ENCODE measurements around the gene TMEM131. TPM values are rescaled to one million over a fixed set of nuclear protein-coding genes. Genes with fewer than 3 reads are reported as not detected.

Gene TMEM131
- total RNA-seq, 3 donors from 2014 or later: 58.3 to 110 (median 67.7) TPM

DNA sequence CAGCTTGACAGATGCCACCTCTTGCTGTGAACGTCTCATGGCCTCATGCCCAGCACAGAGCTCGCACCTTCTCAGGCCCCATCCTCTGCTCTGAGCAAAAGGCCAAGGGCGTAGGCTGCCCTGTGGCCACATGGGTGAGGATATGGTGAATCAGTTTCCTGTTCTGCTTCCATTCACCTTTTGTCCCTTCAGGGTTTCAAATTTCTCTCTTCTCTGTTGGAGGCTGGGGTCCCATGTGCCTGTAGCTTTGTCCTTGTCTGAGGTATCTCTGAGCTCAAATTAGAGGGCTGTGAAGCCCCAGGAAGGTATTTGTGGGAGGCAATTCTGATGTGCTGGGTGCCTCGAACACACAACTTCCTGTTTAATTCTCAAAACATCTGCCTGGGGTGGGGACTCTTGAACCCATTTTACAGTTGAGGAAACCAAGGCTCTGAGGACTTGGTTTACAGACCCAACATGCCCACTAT lies 253.3 kb downstream of the TMEM131 start:
- Histone ChIP-seq H3K4me1 (ENCODE audit: low read depth) (no peaks in the 10 kb centered on the region), H3K4me3 (no peak overlapping the region), H3K36me3 (ENCODE audit: low read depth) (no peaks in the 10 kb centered on the region), H3K9me3 (no peaks in the 10 kb centered on the region)
- DNase-seq (no peak), ATAC-seq (peak; percentile 21)
- TF ChIP-seq CTCF (IDR thresholded peaks at IDR 0.05): no peak
- intact Hi-C loops (cut with DNase I, micrococcal nuclease): no loop called here

- ATAC-seq (no peak), DNase-seq (no peak)
- intact Hi-C loops (cut with DNase I, micrococcal nuclease): no loop called here
- Histone ChIP-seq H3K9me3 (no peaks in the 10 kb centered on the region), H3K36me3 (ENCODE audit: low read depth) (no peaks in the 10 kb centered on the region), H3K4me3 (no peak overlapping the region), H3K4me1 (ENCODE audit: low read depth) (no peaks in the 10 kb centered on the region)
- no peak for TF ChIP-seq CTCF (IDR thresholded peaks at IDR 0.05)
These were observed 254.1 kb downstream of the TMEM131 start for GRCh38 chr2:97741686-97742085.

DNA sequence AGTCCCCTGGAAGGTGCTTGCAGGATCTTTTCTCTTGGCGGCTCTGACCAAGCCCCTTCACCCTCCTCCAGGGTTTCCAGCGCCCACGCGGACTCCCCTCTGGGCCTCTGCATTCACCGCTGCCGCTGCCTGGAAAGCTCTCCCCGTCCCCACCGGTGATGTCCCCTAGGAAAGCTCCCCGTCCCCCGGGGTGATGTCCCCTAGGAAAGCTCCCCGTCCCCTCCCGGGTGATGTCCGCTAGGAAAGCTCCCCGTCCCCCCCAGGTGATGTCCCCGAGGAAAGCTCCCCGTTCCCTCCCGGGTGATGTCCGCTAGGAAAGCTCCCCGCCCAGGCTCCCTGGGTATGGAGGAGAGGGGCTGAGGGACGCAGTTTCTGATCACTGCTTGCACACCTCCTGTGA lies 254.5 kb downstream of the TMEM131 start:
- no peak for TF ChIP-seq CTCF (IDR thresholded peaks at IDR 0.05)
- intact Hi-C loops (cut with DNase I, micrococcal nuclease): no loop called here
- no peaks in the 10 kb centered on the region for H3K9me3 ChIP-seq
- H3K36me3 ChIP-seq (ENCODE audit: low read depth): no peaks in the 10 kb centered on the region
- ATAC-seq (no peak), DNase-seq (no peak)
- no peak overlapping the region for H3K4me3 ChIP-seq
- H3K4me1 ChIP-seq (ENCODE audit: low read depth): no peaks in the 10 kb centered on the region

- Histone ChIP-seq H3K36me3 (ENCODE audit: low read depth) (no peaks in the 10 kb centered on the region), H3K9me3 (no peaks in the 10 kb centered on the region), H3K4me1 (ENCODE audit: low read depth) (no peaks in the 10 kb centered on the region), H3K4me3 (no peak overlapping the region)
- DNase-seq: peak in 2 of 3 donors; percentile 64 to 65
- ATAC-seq: peak; percentile 83
- intact Hi-C loops (cut with DNase I, micrococcal nuclease): no loop called here
- TF ChIP-seq CTCF (IDR thresholded peaks at IDR 0.05): peak; percentile 72
These were observed 255.1 kb downstream of the TMEM131 start for GRCh38 chr2:97740590-97741182.

GRCh38 chr2:97739893-97740245 lies 255.9 kb downstream of the TMEM131 start:
- DNase-seq: no peak
- H3K4me1 ChIP-seq (ENCODE audit: low read depth): no peaks in the 10 kb centered on the region
- H3K4me3 ChIP-seq: no peak overlapping the region
- no peaks in the 10 kb centered on the region for H3K36me3 ChIP-seq (ENCODE audit: low read depth)
- ATAC-seq: no peak
- no peak for TF ChIP-seq CTCF (IDR thresholded peaks at IDR 0.05)
- H3K9me3 ChIP-seq: no peaks in the 10 kb centered on the region
- intact Hi-C loops (cut with DNase I, micrococcal nuclease): no loop called here
